ENCODE measurements around the gene OLFML2A.

OLFML2A gene

GRCh38 chr9:124780060-124780756, 3.3 kb downstream of the OLFML2A start:
- no peak for DNase-seq (ENCODE audit: low spot score)
- no peak for TF ChIP-seq CTCF (IDR thresholded peaks at IDR 0.05; ENCODE audit: borderline replicate concordance, control extremely low read depth, extremely low read depth, insufficient read depth, missing control alignments)
- in situ Hi-C loops (cut with MboI; ENCODE audit: low sequenced_read_pairs, unreplicated experiment) = loop anchor here (25.0 kb wide), 1 partner anchor 582 kb away; no protein-coding TSS in a partner anchor

GRCh38 chr9:124780757-124781151, 3.8 kb downstream of the OLFML2A start:
- DNase-seq (ENCODE audit: low spot score) = peak; percentile 15
- TF ChIP-seq CTCF (IDR thresholded peaks at IDR 0.05; ENCODE audit: borderline replicate concordance, control extremely low read depth, extremely low read depth, insufficient read depth, missing control alignments) = no peak
- in situ Hi-C loops (cut with MboI; ENCODE audit: low sequenced_read_pairs, unreplicated experiment) = loop anchor here (25.0 kb wide), 1 partner anchor 582 kb away; no protein-coding TSS in a partner anchor

GRCh38 chr9:124781967-124782660, 5.2 kb downstream of the OLFML2A start:
- no peak for TF ChIP-seq CTCF (IDR thresholded peaks at IDR 0.05; ENCODE audit: borderline replicate concordance, control extremely low read depth, extremely low read depth, insufficient read depth, missing control alignments)
- in situ Hi-C loops (cut with MboI; ENCODE audit: low sequenced_read_pairs, unreplicated experiment) = loop anchor here (25.0 kb wide), 1 partner anchor 580 kb away; no protein-coding TSS in a partner anchor
- peak; percentile 17 for DNase-seq (ENCODE audit: low spot score)

- in situ Hi-C loops (cut with MboI; ENCODE audit: low sequenced_read_pairs, unreplicated experiment) = loop anchor here (25.0 kb wide), 1 partner anchor 579 kb away; no protein-coding TSS in a partner anchor
- no peak for DNase-seq (ENCODE audit: low spot score)
- TF ChIP-seq CTCF (IDR thresholded peaks at IDR 0.05; ENCODE audit: borderline replicate concordance, control extremely low read depth, extremely low read depth, insufficient read depth, missing control alignments) = no peak
Observed at GRCh38 chr9:124782661-124783574, 6.0 kb downstream of the OLFML2A start.

GRCh38 chr9:124783830-124784229, 6.9 kb downstream of the OLFML2A start:
- in situ Hi-C loops (cut with MboI; ENCODE audit: low sequenced_read_pairs, unreplicated experiment) = loop anchor here (25.0 kb wide), 1 partner anchor 578 kb away; no protein-coding TSS in a partner anchor
- TF ChIP-seq CTCF (IDR thresholded peaks at IDR 0.05; ENCODE audit: borderline replicate concordance, control extremely low read depth, extremely low read depth, insufficient read depth, missing control alignments) = no peak
- DNase-seq (ENCODE audit: low spot score) = no peak

- no peak for TF ChIP-seq CTCF (IDR thresholded peaks at IDR 0.05; ENCODE audit: borderline replicate concordance, control extremely low read depth, extremely low read depth, insufficient read depth, missing control alignments)
- in situ Hi-C loops (cut with MboI; ENCODE audit: low sequenced_read_pairs, unreplicated experiment) = loop anchor here (25.0 kb wide), 1 partner anchor 578 kb away; no protein-coding TSS in a partner anchor
Observed at GRCh38 chr9:124784509-124784908, 7.6 kb downstream of the OLFML2A start.

More at GRCh38 chr9:124784509-124784908, 7.6 kb downstream of the OLFML2A start:
- DNase-seq (ENCODE audit: low spot score) = no peak

Measured in GM13976 (cell line).